Nephron (organoid): ENCODE results near the gene BTBD17.

ENCODE experiments used
- H3K27ac Mint-ChIP-seq, 3 experiments: 2 replicates each; pipeline ENCODE4 v1.8.0; 2020; ENCODE audit warnings: mixed read lengths in 3 of 3, mild to moderate bottlenecking in 2 of 3, moderate library complexity in 1 of 3
- H3K27me3 Mint-ChIP-seq: 2 replicates; pipeline ENCODE4 v1.8.0; 2021; ENCODE audit warnings: low read depth, mild to moderate bottlenecking, moderate library complexity, mixed read lengths
- H3K36me3 Mint-ChIP-seq: 2 replicates; pipeline ENCODE4 v1.8.0; 2020; ENCODE audit warnings: low read depth, mixed read lengths
- H3K4me1 Mint-ChIP-seq: 2 replicates; pipeline ENCODE4 v1.8.0; 2020; ENCODE audit warnings: mixed read lengths
- H3K4me3 Mint-ChIP-seq, 3 experiments: 2 replicates each; pipeline ENCODE4 v1.8.0; 2020; ENCODE audit warnings: mild to moderate bottlenecking in 3 of 3, mixed read lengths in 3 of 3, moderate library complexity in 2 of 3
- H3K9me3 Mint-ChIP-seq: 2 replicates; pipeline ENCODE4 v1.8.0; 2020; ENCODE audit warnings: mixed read lengths
- TF ChIP-seq, protein P1 (sequence below), 3 experiments: fragments of 200-600 bp; sonication (generic); IDR thresholded peaks; one replicate each; pipeline ENCODE4 v1.5.0; 2021; ENCODE audit warnings: antibody characterized with exemption in 3 of 3; ENCODE audit not compliant: unreplicated experiment in 3 of 3

BTBD17 gene

DNA sequence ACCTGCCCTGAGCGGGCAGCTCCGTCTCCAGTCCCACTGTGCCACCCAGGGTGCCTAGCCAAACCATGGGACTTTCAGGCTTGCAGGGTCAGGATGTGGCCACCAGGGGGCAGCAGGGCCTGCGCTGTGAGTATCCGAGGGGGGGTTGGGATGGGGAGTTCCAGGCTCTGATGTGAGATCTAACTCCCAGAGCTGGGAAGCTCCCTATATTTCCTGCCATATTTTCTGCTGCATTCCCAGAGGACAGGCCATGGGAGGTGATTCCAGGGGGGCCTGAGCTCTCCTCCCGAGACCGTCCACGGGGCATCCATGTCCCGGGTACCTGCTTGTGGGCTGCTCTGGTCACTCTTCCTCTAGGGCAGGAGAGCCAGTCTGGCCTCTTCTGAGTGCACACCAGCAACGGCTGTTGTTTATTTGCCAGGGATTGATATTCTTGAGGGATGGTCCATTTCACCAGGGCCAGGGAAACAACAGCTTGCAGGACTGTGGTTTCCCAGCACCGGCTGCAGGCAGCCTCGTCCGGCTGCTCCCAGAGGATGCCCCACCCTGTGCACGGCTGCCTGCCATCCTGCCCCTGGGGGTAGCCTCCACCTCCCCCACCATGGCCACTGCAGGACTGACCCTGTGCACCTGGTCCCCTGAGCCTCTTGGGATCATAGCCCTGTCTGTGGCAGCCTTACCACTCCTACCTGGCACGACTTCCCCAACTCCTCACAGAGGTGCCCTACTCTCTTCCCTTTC lies 6.8 kb upstream of the BTBD17 start:
- no peak overlapping the region for H3K4me3 Mint-ChIP-seq
- TF ChIP-seq, protein P1, sequence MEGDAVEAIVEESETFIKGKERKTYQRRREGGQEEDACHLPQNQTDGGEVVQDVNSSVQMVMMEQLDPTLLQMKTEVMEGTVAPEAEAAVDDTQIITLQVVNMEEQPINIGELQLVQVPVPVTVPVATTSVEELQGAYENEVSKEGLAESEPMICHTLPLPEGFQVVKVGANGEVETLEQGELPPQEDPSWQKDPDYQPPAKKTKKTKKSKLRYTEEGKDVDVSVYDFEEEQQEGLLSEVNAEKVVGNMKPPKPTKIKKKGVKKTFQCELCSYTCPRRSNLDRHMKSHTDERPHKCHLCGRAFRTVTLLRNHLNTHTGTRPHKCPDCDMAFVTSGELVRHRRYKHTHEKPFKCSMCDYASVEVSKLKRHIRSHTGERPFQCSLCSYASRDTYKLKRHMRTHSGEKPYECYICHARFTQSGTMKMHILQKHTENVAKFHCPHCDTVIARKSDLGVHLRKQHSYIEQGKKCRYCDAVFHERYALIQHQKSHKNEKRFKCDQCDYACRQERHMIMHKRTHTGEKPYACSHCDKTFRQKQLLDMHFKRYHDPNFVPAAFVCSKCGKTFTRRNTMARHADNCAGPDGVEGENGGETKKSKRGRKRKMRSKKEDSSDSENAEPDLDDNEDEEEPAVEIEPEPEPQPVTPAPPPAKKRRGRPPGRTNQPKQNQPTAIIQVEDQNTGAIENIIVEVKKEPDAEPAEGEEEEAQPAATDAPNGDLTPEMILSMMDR (IDR thresholded peaks at IDR 0.05; ENCODE audit: unreplicated experiment in 3 of 3) = peak; percentile 79 to 91 (median 86)
- peaks cover 24% of the 10 kb centered on the region for H3K27me3 Mint-ChIP-seq
- no peaks in the 10 kb centered on the region for H3K4me1 Mint-ChIP-seq
- no peak overlapping the region for H3K27ac Mint-ChIP-seq
- H3K9me3 Mint-ChIP-seq = no peaks in the 10 kb centered on the region
- no peaks in the 10 kb centered on the region for H3K36me3 Mint-ChIP-seq

DNA sequence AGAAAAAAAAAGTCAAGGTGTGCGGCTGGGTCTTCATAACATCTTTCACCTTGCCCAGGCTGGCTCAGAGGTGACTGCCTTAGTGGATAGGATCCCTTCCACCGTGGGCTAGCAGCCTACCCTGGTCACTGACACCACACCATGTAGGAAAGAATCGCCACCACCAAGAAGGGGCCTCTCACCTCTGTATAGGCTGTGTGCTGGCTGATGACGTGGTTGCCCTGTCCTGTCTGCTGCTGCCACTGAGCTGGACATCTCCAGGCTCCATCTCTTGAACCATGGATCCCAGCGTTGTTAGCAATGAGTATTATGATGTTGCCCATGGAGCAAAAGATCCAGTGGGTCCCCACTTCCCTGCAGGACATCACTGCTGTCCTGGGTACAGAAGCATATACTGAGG lies 5.5 kb upstream of the BTBD17 start, which contains the start of gene GPR142:
GPR142 (plus strand) TSS at position 301 of the 400 bp plus-strand sequence. CDS start 2,035 bp downstream, outside the sequence.
- no peak within 1 kb of the TSS for H3K4me3 Mint-ChIP-seq
- no peaks in the 10 kb centered on the region for H3K36me3 Mint-ChIP-seq
- no peaks in the 10 kb centered on the region for H3K4me1 Mint-ChIP-seq
- no peak within 1 kb of the TSS for H3K27ac Mint-ChIP-seq
- TF ChIP-seq, protein P1 (IDR thresholded peaks at IDR 0.05; ENCODE audit: unreplicated experiment in 3 of 3) = no peak
- no peaks in the 10 kb centered on the region for H3K9me3 Mint-ChIP-seq
- H3K27me3 Mint-ChIP-seq = peaks cover 34% of the 10 kb centered on the region

DNA sequence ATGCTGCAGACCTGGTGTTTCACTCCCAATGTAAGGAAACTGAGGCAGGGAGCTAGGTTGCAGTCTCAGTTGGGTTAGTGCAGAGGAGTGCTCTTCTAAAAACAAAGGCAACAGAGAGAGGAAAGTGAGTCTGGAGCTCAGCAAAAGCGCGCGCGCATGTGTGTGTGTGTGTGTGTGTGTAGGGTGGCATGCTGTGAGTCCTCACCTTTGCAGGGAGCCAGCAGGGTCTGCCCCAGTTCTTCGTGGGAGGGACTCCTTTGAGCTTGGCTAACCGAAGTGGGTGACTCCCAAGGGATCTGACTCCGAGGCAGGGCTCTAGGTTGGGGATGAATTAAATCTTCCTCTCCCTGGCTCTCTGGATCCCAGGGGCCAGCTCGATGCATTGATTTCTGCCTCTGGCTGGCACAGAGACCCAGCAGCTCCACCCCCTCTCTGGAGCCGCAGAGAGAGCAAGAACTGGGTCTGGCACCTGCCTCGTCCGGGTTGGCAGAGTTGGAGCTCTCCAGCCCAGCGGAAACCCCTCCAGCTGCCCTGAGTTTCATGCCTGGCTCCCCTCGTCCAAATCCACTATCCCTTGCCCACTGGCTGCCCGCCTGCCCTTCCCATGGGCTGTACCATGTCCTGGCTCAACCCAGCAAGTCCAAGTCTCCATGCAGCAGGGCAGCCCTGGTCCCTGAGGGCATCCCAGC lies 1.3 kb upstream of the BTBD17 start:
- Mint-ChIP-seq H3K4me1 (peaks cover 16% of the 10 kb centered on the region), H3K36me3 (no peaks in the 10 kb centered on the region), H3K9me3 (no peaks in the 10 kb centered on the region), H3K27me3 (peaks cover 51% of the 10 kb centered on the region), H3K4me3 (no peak overlapping the region), H3K27ac (no peak overlapping the region)
- TF ChIP-seq, protein P1 (IDR thresholded peaks at IDR 0.05; ENCODE audit: unreplicated experiment in 3 of 3) = no peak

DNA sequence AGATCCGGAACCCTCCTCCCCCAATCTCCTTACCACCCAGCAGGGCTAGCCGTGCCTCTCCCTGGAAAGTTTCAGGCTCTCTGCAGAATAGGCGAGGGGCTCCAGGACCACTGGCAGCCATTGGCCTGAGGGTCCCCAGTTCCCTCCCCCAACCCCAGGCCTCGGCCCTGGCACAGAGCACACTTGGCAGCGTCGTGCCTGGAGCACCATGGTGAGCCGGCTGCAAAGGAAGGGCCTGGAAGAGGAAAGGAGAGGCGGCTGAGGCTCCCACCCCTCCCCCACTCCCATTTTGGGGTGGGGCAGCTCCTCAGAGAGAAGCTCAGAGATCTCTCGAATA lies 369 bp upstream of the BTBD17 start:
- Mint-ChIP-seq H3K9me3 (no peaks in the 10 kb centered on the region), H3K27me3 (peaks cover 52% of the 10 kb centered on the region), H3K27ac (peak overlapping the region in 1 of 3 experiments; percentile 45), H3K4me3 (peak overlapping the region in 1 of 3 experiments; percentile 46), H3K36me3 (no peaks in the 10 kb centered on the region), H3K4me1 (peaks cover 16% of the 10 kb centered on the region)
- TF ChIP-seq, protein P1 (IDR thresholded peaks at IDR 0.05; ENCODE audit: unreplicated experiment in 3 of 3) = no peak

DNA sequence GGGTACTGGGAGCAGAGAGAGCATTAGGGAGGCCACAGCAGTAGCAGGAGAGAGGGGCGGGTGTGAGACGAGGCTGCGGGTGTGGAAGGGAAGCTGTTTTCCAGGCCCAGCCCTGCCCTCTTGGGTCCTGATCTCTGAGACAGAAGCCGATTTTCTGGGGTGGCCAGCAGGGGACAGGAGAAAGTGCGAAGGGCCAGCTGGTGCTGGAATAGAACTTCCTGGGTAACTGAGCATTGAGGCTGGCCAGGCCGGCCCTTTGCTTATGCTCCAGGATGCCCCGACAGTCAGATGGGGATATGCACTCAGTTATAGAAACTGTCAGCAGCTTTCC lies 804 bp downstream of the BTBD17 start:
- no peaks in the 10 kb centered on the region for H3K9me3 Mint-ChIP-seq
- peaks cover 59% of the 10 kb centered on the region for H3K27me3 Mint-ChIP-seq
- no peak overlapping the region for H3K27ac Mint-ChIP-seq
- peaks cover 16% of the 10 kb centered on the region for H3K4me1 Mint-ChIP-seq
- TF ChIP-seq, protein P1 (IDR thresholded peaks at IDR 0.05; ENCODE audit: unreplicated experiment in 3 of 3) = no peak
- H3K4me3 Mint-ChIP-seq = peak overlapping the region; percentile 55 to 60 (median 59)
- no peaks in the 10 kb centered on the region for H3K36me3 Mint-ChIP-seq
